Activated CD8-positive, alpha-beta memory T cell treated with anti-CD3 and anti-CD28 coated beads, Interleukin-2, amount 50 U/mL, for 4 hours (primary cell): ENCODE measurements around the gene GPD1L.
A peak's percentile ranks its signal among the peaks of the same experiment; 100 is the strongest.
"Not testable (repeated sequence)": the region's sequence is repeated elsewhere in the genome, so short reads cannot be mapped to it uniquely, and the experiment has no call there.

Experiments
- DNase-seq: peaks from one replicate; pipeline ENCODE4 v3.0.0-alpha.2; 2020

The GPD1L gene

GRCh38 chr3:32106132-32106928 lies at the start of gene GPD1L:
GPD1L (plus strand) TSS chr3:32106620; CDS start chr3:32106712, 92 bp downstream.
- peak; percentile 93 for DNase-seq

- DNase-seq, result not testable (repeated sequence)
Observed at GRCh38 chr3:32058465-32058864, 48.0 kb upstream of the GPD1L start.

DNA sequence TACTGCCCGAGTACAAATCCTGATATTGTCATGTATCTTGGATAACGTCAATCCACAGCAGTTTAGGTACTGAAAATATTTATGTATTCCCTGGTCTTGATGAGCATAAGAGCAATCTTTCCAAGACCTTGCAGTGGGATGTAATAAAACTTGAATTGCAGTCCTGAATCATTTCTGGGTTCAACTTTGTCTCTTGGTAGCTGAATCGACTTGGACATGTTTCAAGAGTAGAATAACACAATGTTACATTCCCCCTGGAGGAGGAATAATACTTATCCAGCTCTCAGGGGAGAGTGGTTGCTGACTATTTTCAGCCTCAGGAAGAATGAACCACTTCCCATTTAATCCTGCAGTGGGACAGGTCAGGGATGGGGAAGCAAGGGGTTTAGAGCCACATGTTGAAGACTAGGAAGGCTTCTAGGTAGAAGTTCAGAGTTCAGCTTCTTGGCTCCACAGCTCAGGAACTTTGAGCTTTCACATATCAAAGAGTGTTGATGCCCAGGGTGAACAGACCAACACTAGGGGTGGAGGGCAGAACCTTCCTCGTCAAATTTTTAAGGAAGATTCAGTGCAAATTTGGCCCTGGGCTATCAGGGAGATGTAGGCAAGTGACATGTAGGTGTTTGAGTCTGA lies 43.4 kb upstream of the GPD1L start:
- no peak for DNase-seq

DNA sequence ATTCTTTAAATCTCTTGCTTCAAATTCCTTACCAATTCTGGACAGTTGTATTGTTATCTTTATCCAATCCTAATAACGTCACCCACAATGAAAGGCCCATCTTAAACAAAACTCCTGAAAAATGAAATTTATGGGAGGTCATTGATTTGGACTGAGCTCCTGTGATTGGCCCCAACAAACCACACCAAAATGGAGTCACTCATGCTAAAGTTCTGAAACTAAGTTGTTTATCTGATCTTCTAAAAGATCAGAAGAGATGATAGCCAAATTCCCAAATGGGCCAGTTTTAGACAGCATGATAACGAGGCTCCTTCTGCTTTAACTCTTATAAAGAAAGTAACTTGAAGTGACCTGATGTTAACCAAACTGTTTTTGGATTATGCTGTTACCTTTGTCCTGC lies 39.7 kb upstream of the GPD1L start:
- no peak for DNase-seq

- DNase-seq, result not testable (repeated sequence)
Observed at GRCh38 chr3:32074194-32074593, 32.2 kb upstream of the GPD1L start.

- no peak for DNase-seq
Observed at GRCh38 chr3:32076566-32076965, 29.9 kb upstream of the GPD1L start.

DNA sequence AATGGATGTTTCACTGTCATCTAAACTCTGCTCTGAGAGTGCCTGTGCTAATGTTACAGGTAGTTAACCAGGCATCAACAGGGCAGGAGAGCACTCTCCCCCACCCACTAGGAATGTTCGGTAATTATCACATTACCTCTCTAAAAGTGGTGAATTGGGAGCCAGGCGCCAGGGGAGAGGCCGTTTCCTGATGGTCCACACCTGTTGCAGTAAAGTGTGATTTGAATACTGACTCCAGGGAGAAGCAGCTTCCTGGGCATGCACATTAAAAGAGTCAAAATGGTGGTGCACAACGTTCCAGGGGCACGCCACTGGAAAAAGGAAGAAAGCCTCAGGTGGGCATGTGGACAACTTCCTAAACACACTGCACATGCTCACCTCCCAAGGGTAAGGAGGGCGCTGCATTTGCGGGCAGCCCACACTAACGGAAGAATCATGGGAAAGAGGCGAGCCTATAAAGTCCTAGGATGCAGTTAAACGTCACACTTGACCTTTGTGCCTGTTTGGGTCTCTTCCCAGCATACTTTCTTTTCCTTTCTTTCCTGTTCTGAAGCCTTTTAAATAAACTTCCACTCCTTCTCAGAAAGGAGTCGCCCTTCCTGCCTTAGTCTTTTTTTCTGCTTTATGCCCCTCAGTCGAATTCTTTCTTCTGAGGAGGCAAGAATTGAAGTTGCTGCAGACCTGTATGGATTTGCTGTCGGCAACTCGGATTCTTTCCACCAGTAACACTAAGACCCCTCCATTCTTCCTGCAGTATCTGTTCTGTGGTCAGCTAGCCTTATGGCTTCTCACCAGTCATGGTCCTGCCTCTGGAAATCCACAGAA lies 28.9 kb upstream of the GPD1L start:
- DNase-seq, result no peak

- no peak for DNase-seq
Observed at GRCh38 chr3:32078085-32078634, 28.3 kb upstream of the GPD1L start.

DNA sequence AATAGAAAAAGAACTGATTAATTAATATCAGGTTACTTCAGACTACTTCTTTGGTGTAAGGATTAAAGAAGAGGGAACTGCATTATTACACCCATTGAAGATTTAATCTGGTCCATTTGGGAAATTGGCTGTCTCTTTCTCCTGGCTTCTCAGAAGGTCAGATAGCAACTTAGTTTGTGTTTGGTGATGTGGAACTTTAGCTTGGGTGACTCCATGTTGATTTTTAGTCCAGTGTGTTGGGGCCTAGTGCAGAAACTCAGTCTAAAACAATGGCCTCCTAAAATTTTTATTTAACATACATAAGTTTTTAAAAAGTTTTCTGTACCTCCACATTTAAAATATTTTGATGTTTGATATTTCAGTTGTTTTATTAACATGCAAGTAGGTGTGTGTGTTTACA lies 27.6 kb upstream of the GPD1L start:
- DNase-seq, result no peak

DNA sequence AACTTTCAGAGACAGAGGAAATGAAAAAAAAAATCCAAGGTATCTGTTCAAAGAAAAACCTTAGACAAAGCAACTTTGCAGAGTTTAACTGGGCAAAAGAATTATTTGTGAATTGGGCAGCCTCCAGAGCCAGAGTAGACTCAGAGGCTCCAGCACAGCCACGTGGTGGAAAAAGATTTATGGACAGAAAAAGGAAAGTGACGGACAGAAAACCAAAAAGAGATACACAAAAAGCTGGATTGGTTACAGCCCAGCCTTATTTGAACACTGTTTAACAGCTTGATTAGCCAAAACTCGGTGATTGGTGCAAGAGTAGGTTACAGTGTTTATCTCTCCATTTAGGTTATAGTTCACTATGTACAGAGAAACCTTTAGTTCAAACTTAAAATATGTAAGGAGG lies 23.7 kb upstream of the GPD1L start:
- no peak for DNase-seq

GRCh38 chr3:32083702-32084270 lies 22.6 kb upstream of the GPD1L start:
- DNase-seq, result no peak

GRCh38 chr3:32084870-32085269 lies 21.6 kb upstream of the GPD1L start:
- no peak for DNase-seq

DNA sequence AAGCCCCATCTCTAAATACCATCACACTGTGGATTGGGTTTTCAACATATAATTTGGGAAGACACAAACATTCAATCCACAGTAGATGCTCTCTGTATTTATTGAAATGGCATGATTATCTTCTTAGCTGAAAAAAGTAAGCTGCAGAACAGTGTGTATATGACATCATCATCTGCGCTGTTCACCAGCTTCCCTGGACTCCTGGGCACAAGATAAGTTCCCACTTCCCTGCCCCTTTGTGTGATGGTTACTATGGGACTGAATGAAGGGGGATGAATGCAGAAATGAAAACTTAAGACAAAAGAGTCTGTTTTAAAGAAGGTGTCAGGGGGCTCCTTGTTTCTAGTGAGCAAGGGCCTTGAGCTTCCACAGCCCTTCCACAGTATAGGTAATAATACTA lies 20.0 kb upstream of the GPD1L start:
- DNase-seq, result no peak

- no peak for DNase-seq
Observed at GRCh38 chr3:32089476-32089875, 16.9 kb upstream of the GPD1L start.

DNA sequence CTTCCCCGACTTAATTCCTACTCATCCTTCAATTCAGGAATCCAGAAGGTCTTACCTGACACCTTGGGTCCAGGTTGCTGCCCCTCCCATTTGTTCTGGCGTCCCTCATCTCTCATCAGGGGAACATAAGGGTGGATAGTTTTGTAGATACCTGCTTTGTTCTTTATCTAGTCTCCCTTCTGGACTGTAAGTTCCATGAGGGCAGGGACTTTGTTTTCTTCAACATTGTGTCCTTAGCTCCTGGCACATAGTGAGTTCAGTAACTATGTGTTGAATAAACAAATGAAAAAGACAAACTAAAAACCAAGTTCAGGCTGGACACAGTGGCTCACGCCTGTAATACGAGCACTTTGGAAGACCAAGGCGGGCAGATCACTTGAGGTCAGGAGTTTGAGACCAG lies 13.2 kb upstream of the GPD1L start:
- DNase-seq, result no peak

DNA sequence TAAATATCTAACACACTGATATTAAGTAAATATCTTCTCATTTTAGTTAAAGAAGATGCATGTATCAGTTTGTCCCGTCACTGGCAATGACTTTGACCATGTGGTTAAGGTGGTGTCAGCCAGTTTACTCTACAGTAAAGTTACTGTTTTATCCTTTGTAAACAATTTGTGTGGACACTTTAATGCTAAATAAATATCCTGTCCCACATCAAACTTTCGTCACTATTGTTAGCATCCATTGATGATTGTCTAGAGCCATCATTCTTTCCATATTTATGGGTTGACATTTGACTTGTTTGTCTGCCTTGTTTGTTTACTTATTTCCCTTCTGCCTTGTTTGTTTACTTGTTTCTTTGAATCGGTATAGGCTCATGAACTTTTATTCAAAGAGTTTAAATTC lies 11.0 kb upstream of the GPD1L start:
- no peak for DNase-seq

DNA sequence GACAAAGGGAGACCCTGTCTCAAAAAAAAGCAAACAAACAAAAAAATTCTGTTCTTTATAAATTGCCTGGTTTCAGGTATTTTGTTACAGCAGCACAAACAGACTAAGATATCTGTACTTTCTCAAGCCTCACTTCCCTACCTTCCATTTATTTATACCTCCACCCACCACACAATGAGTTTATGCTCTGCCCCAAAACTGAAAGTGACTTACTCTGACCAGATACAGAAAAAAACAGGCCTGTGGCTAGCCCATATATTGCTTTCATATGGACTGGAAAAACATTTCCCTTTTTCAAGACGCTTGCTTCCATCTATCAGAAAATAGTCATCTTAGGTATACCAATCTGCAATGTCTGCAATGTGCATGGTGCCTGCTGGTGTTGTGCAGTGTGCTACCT lies 8.7 kb upstream of the GPD1L start:
- DNase-seq, result no peak

GRCh38 chr3:32098528-32098927 lies 7.9 kb upstream of the GPD1L start:
- DNase-seq, result no peak

DNA sequence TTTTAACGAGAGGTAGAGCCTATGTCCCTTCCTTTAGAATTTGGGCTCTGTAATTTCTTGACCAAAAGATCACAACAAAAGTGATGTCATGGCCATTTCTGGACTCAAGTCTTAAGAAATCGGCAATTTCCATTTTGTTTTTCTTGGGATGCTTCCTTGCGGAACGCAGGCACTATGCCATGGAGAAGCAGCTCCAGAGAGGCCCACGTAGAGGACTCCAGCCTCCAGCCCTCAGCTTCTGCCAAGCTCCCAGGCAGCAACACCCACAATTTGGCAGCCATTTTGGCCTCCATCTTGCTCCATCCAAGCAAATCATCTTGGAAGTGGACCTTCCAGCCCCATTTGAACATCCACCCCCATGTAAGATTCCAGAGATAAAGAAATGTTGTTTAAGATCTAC lies 6.0 kb upstream of the GPD1L start:
- DNase-seq, result no peak

DNA sequence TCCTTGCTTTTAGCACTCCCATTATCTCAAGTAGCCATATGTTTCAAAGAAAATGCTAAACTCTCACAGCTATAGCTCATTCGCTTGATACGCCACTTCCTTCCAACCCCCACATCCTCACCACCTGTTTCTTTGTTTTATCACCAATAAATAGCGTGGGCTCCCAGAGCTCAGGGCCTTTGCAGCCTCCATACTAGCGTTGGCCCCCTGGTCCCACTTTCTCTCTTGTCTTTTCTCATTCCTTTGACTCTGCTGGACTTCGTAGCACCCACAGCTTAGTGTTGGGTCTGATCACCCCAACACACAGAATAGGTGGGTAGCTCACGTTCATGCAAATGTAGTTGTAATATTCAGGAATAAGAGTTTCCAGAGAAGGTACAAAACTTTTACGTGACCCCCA lies 4.1 kb upstream of the GPD1L start:
- no peak for DNase-seq

- no peak for DNase-seq
Observed at GRCh38 chr3:32104492-32104891, 1.9 kb upstream of the GPD1L start.

GRCh38 chr3:32105291-32106131 lies 909 bp upstream of the GPD1L start:
- DNase-seq, result no peak
